Measurements from ENCODE around the gene SPDEF.

The SPDEF gene

DNA sequence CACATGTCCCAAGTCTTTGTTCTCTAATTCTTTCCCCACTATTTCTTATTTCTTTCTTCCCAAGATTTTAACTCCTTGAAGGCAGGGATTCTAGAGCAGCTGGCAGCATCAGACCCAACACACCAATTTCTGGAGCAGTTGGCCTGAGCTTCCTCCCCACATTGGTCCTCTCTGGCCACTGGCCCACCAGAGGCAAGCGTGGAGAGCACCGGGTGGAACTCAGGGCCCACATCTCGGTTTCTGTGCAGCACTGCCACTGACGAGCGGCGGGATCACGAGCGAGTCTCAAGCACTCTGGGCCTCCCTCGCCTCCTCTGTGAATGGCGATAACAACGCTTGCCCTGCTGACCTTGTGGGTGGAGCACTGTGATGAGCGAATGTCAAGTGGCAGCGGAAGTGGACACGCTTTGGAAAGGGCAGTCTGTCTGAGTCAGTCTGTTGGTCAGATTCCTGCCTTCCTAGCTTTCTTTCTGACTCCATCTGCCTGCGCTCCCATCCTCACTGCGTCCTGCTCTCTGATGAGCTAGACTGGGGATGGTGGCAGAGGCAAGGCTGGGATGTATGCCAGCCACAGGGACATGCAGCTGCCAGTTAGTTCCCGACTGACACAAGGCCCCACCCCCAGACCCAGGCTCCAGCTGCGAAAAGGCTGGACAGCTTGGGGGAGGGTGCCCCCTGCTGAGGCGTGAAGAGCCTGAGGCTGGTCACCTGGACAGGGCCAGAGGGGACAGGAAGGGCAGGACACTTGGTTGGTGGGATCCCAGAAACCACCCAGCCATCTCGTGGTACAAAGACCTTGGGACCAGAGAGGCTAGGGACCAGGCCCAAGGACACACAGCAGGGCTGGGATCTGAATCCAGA is 4.5 kb upstream of the SPDEF start:
- in situ Hi-C loops (cut with MboI; ENCODE audit: low sequenced_read_pairs, unreplicated experiment), result no loop called here
- no peak for DNase-seq (ENCODE audit: low spot score)
- no peak for TF ChIP-seq CTCF (IDR thresholded peaks at IDR 0.05; ENCODE audit: borderline replicate concordance, control extremely low read depth, extremely low read depth, insufficient read depth, missing control alignments)

DNA sequence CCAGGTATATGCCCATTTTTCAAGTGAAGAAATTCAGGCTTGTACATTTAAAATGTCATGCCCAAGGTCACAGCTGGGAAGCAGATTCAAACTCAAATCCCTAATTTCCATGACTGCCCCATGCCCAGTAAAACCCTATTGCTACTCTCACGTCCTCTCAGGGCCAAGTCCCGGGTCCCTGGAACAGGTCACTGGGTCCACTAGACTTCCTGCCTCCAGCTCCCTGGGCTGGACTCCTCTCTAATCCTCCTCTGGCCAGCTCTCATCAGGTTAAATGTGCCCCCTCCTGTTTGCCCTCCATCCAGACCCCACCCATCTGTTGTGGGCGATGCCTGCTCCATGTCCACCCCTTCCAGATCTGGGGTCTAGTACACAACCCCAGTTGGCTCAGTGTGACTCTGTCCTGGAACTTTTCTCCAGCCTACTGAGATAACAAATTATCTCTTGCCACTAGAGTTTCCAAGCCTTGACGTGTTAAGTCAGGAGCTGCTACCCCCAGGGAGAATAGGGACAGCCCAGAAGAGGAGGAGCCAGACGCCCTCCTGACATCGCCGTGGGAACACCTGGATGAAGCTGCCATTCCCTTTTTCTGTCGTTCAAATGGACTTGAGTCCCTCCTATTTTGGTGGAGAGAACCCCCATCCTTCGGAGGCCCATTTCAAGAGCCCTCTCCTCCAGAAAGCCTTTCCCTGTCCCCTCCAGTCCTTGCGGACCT is 3.7 kb upstream of the SPDEF start:
- TF ChIP-seq CTCF (IDR thresholded peaks at IDR 0.05; ENCODE audit: borderline replicate concordance, control extremely low read depth, extremely low read depth, insufficient read depth, missing control alignments), result no peak
- in situ Hi-C loops (cut with MboI; ENCODE audit: low sequenced_read_pairs, unreplicated experiment), result no loop called here
- DNase-seq (ENCODE audit: low spot score), result no peak

DNA sequence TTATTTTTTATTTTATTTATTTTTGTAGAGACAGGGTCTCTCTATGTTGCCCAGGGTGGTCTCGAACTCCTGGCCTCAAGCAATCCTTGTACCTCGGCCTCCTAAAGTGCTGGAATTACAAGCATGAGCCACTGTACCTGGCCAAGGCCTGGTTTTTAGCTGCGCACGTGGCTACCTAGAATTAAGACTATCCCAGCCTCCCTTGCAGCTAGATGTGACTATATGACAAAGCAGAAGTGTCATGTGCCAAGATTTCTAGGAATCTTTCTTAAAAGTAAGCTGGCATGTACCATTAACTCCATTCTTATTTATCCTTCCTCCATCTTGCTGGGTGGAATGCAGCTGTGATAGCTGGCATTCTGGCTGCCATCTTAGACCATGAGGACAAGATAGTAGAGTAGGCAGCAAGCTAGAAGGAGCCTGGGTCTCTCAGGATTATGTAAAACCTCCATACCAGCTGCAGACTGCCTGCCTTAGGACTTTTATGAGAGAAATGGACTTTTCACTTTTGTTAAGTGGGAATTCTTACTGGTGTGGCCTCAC is 2.1 kb upstream of the SPDEF start:
- TF ChIP-seq CTCF (IDR thresholded peaks at IDR 0.05; ENCODE audit: borderline replicate concordance, control extremely low read depth, extremely low read depth, insufficient read depth, missing control alignments), result no peak
- no peak for DNase-seq (ENCODE audit: low spot score)
- in situ Hi-C loops (cut with MboI; ENCODE audit: low sequenced_read_pairs, unreplicated experiment), result no loop called here

GRCh38 chr6:34557228-34557627 is 1.1 kb upstream of the SPDEF start:
- TF ChIP-seq CTCF (IDR thresholded peaks at IDR 0.05; ENCODE audit: borderline replicate concordance, control extremely low read depth, extremely low read depth, insufficient read depth, missing control alignments), result no peak
- DNase-seq (ENCODE audit: low spot score), result no peak
- in situ Hi-C loops (cut with MboI; ENCODE audit: low sequenced_read_pairs, unreplicated experiment), result no loop called here

DNA sequence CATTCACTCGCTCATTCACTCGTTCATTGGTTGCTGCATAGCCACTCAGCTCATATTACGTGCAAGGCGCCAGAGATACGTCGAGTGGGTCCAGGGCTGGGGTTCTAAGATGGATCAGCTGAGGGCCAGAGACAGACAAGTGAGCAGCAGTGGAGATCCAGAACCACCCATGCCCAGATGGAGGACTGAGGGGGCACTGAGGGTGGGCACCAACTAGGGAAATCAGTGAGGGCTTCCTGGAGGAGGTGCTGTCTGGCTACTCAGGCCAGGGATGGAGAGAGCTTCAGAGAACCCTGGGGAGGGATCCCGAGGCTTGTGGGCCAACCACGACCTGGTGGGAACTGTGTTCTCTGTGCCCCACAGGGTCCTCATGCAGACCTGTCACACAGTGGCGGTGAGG is 364 bp upstream of the SPDEF start:
- in situ Hi-C loops (cut with MboI; ENCODE audit: low sequenced_read_pairs, unreplicated experiment), result no loop called here
- no peak for TF ChIP-seq CTCF (IDR thresholded peaks at IDR 0.05; ENCODE audit: borderline replicate concordance, control extremely low read depth, extremely low read depth, insufficient read depth, missing control alignments)
- DNase-seq (ENCODE audit: low spot score), result no peak

DNA sequence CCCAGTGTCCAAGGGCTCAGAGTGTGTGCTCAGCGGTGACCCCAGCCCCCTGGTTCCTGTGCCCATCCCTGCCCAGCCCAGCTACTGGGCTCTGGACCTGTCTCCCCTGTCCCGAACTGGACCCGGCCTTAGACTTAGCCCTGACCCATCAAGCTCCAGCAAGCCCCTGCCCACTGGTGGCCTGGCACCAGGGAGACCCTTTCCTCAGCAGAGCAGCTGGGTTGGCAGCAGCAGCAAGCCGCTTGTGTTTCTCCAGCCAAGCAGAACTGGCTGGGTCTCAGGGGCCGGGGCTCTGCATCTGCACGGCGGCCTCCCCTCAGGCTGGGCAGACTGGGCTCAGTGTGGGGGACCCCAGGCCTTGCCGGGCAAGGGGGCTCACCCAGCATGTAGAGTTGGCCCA is 801 bp downstream of the SPDEF start:
- no peak for DNase-seq (ENCODE audit: low spot score)
- in situ Hi-C loops (cut with MboI; ENCODE audit: low sequenced_read_pairs, unreplicated experiment), result no loop called here
- TF ChIP-seq CTCF (IDR thresholded peaks at IDR 0.05; ENCODE audit: borderline replicate concordance, control extremely low read depth, extremely low read depth, insufficient read depth, missing control alignments), result no peak
